UCSD-AML1 (cell line): ENCODE results near the gene DNAJC5G.
"Not testable (repeated sequence)": the region's sequence is repeated elsewhere in the genome, so short reads cannot be mapped to it uniquely, and the experiment has no call there.

Experiments used
- DNase-seq: peaks from one replicate; lab custom pipeline; 2025; ENCODE audit not compliant: unreplicated experiment; lab: John Stamatoyannopoulos, UW

DNAJC5G gene

GRCh38 chr2:27250652-27251379, 24.4 kb upstream of the DNAJC5G start:
- no peak for DNase-seq

DNA sequence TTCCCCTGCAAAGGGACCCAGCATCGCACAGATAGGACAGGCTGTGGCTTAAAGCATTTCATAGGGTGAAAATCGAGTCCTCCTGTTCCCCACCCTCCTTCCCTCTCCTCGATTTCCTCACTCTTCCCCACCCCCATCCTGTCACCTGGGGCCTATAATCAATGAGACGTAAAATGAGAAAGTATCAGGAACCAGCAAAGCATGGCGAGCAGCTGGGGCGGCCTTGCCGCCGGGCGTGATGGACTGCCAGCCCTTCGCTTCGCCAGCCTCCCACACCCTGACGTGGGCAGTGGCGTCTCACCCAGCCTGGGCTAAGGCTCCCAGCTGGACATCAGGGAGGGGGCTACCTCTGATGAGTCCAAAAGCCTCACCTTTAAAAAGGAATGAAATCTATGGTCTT, 23.5 kb upstream of the DNAJC5G start:
- DNase-seq: no peak

DNA sequence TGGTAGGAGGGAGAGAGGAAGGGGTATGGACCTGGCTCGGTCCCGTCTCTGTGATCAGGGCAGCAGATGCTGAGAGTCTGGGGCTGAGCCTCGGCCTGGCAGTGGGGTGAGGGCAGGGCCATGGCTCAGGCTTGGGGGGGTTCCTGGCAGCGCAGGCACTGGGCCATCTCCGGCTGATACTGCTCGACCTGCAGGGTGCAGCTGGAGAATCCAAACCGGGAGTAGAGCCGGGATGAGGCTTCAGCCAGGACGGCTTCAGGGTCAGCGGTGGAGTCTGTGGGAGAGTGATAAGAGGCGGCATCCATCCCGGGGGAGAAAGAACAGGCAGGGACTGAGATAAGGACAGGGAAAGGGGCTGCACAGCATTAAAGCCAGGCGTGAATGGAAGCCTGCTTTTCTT, 20.0 kb upstream of the DNAJC5G start:
- no peak for DNase-seq

GRCh38 chr2:27255660-27256059, 19.6 kb upstream of the DNAJC5G start:
- no peak for DNase-seq

DNA sequence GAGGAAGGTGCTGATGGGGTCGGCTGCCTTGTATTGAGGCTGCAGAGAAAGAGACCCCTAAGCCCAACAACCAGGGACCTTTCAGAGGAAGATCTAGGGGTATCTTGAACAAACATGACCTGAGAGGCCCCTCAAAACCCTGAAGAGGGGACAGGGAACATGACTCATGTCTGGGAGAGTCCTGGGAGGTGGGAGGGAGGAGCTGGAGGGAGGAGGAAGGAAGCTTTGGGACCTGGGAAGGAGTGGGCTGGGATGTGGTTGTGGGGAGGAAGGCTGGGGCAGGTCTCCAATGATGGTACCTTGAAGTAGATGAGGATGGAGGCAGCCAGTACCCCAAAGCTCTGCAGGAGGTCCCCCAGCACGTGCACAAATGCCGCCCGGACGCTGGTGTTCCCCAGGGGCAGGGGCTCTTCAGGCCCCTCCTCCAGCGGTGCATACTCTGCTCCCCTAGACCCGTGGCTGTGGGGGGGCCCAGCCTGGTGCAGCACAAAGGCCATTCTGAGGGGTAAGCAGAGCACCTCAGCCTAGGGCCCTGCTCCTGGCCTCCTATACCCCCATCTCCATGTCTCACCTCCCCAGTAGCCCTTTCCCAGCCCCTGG, 18.3 kb upstream of the DNAJC5G start:
- DNase-seq: no peak

DNA sequence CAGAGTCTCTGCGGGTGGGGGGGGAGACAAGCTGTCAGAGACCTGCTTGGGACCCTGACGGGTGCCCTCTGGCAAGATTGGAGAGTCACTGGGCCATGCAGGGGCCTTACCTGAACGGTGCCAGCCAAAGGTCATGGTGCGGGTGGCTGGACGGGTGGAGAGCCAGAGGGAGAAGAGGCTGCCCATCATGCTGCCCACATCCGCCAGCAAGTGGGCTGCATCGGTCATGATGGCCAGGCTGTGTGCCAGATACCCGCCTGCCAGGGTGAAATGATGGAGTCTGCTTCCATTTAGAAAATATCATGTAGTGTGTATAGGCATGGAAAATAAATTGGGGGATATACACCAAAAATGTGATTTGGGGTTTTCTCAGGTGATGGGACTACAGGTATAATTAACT, 17.2 kb upstream of the DNAJC5G start:
- DNase-seq: no peak

- no peak for DNase-seq
These were observed 13.8 kb upstream of the DNAJC5G start for GRCh38 chr2:27261241-27261925.

GRCh38 chr2:27261926-27262298, 13.3 kb upstream of the DNAJC5G start:
- DNase-seq: no peak

DNA sequence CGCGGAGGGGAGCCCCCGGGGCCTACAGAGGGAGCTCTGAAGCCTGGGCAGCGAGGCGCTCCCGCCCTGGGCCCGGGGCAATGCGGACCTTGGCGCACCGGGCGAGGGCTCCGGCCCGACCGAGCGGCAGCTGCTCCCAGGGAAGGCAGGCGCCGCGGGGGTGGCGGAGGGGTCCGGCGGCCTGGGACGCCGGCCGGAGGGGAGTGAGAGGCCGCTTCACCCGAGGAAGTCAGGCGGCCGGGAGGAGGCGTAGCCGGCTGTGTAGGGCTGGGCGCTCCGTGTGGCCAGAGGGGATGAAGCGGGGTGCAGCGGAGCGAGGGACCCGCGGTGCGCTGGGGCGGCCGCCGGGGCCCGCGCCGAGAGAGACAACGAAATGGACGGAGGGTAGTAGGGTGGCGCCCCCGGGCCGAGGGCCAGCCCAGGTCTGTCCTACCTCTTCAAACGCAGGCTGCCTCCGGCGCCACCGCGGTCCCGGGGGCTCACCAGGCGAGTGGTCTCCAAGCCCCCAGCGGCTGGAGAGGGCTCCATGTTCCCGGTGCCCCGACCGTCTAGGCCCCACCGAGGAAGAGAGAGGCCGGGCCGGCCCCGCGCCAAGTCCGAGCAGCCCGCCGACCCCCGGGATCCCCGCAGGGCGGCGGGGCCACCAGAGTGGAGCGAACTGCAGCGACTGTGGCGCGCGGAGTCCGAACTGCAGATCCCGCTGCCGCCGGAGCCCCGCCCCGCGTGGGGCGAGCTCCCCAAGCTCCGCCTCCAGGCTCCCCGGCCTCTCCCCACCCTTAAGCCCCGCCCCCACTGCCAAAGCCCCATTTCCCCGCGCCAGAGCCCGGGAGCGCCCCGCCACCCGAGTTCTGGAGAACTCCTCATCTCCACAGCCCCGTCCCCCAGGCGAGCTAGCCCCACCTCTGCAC, 12.6 kb upstream of the DNAJC5G start, which contains the start of gene SLC30A3:
Gene SLC30A3 (minus strand): TSS at position 669 of the 908 bp plus-strand sequence. CDS start 141 bp downstream, at position 528.
- peak; percentile 43 for DNase-seq

GRCh38 chr2:27263287-27264252, 11.7 kb upstream of the DNAJC5G start:
- DNase-seq: no peak

GRCh38 chr2:27264253-27264752, 10.9 kb upstream of the DNAJC5G start:
- DNase-seq: no peak

- peak; percentile 77 for DNase-seq
These were observed 10.3 kb upstream of the DNAJC5G start for GRCh38 chr2:27264753-27265535.

GRCh38 chr2:27265536-27265870, 9.7 kb upstream of the DNAJC5G start:
- DNase-seq: no peak

GRCh38 chr2:27268296-27268695, 6.9 kb upstream of the DNAJC5G start:
- not testable (repeated sequence) for DNase-seq

DNA sequence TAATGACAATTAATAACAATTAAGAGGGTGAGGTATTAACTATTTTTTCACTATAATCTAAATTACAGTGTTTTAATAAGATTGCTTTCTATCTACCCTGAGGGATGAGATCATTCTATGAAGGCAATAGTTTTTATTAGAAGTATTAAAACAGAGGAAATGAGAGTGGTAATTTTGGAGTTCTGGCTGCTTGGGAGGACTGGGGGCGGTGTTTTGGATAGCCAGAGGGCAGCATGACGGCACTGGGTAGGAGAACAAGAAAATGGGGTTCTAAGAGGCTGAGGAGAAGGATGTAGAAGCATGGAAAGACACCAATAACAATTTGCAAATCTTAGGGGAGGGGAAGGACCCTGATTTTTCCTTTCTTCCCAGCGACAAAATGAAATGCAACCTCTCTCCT, 5.1 kb upstream of the DNAJC5G start:
- no peak for DNase-seq

- no peak for DNase-seq
These were observed 4.6 kb upstream of the DNAJC5G start for GRCh38 chr2:27270670-27271069.

DNA sequence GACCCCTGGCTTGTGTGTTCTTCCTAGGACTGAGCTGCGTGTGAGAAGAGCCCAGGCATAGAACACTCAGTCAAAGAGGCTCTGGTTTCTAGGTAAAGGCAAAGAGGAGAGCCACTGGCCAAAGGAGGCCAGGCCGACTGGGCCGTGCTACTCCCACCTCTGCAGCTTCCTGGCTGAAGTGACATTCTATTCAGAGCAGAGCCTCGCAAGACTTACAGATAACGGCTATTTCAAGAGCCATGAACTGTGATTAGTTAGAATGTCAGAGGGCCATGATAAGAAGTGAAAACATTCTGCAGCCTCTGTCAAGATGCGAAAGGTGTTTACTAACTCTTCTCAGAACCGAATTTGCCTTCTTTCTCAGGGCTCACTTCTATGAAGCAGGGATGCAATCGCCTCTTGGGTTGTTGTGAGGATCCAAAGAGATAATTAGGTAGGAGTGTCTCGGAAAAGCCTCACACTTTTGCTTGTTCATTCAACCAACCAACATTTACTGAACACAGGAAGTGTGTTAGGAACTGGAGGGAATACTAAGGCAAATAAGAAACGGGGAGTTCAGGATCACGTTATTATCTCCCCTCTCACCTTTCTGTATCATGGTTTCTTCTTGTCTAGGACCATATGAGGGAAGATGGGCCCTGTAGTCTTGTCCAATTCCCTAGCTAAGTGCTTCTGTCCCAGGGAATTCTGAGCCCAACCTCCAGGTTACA, 3.4 kb upstream of the DNAJC5G start:
- DNase-seq: no peak
